Transverse colon (tissue), 4 donors: Measurements from ENCODE around the gene SLC10A3.

Source experiments
- CTCF ChIP-seq, 5 experiments: fragments of 200-600 bp in 3 of 5; fragments of 450-650 bp in 2 of 5; sonication (generic) in 3 of 5; IDR thresholded peaks; 1 replicate in 2 of 5; 2 replicates in 3 of 5; pipeline ENCODE4 v1.5.1; 2016 to 2017; ENCODE audit warnings: antibody characterized with exemption in 5 of 5, inconsistent platforms in 3 of 5, mild to moderate bottlenecking in 2 of 5, moderate library complexity in 1 of 5
- POLR2A ChIP-seq: fragments of 450-650 bp; IDR thresholded peaks from one replicate; pipeline ENCODE4 v1.6.1; 2016; ENCODE audit warnings: antibody characterized with exemption, mild to moderate bottlenecking, moderate library complexity
- POLR2AphosphoS5 ChIP-seq, 3 donors: sonication (generic); formaldehyde crosslinking; IDR thresholded peaks; one replicate each; pipeline ENCODE4 v1.6.1; 2016; ENCODE audit warnings: antibody characterized with exemption in 3 of 3

GRCh38 chrX:154515090-154515965 lies 24.9 kb upstream of the SLC10A3 start:
- TF ChIP-seq POLR2AphosphoS5 (IDR thresholded peaks at IDR 0.05) (peak; percentile 32 to 75 (median 59)), CTCF (IDR thresholded peaks at IDR 0.05) (no peak), POLR2A (peak; percentile 64)
